Mesothelial cell of epicardium (in vitro differentiated cells): ENCODE results near the gene SPG21. TPM values are rescaled to one million over a fixed set of nuclear protein-coding genes. Genes with fewer than 3 reads are reported as not detected.

ENCODE experiments used
- DNase-seq, 2 experiments: peaks; one replicate each; pipeline ENCODE4 v3.0.0; 2021; ENCODE audit warnings: low spot score in 2 of 2; ENCODE audit not compliant: unreplicated experiment in 2 of 2
- H3K27ac Mint-ChIP-seq: 2 replicates; pipeline ENCODE4 v1.8.0; 2021; ENCODE audit warnings: mixed read lengths
- H3K27me3 Mint-ChIP-seq: 2 replicates; pipeline ENCODE4 v1.8.0; 2021; ENCODE audit warnings: low read depth, mixed read lengths
- H3K36me3 Mint-ChIP-seq: 2 replicates; pipeline ENCODE4 v1.8.0; 2021; ENCODE audit warnings: mixed read lengths
- H3K4me1 Mint-ChIP-seq: 2 replicates; pipeline ENCODE4 v1.8.0; 2021; ENCODE audit warnings: mixed read lengths
- H3K4me3 Mint-ChIP-seq: 2 replicates; pipeline ENCODE4 v1.8.0; 2021; ENCODE audit warnings: mild to moderate bottlenecking, moderate library complexity, mixed read lengths
- H3K9me3 Mint-ChIP-seq: 2 replicates; pipeline ENCODE4 v1.8.0; 2021; ENCODE audit warnings: mixed read lengths
- CTCF ChIP-seq: fragments of 200-600 bp; sonication (generic); IDR thresholded peaks from one replicate; pipeline ENCODE4 v1.5.0; 2021; ENCODE audit warnings: antibody characterized with exemption; ENCODE audit not compliant: unreplicated experiment
- total RNA-seq: library from RNA; stranded (reverse); gene quantifications from 3 replicates; pipeline ENCODE4 v1.2.1, GENCODE V29; 2021

SPG21 gene
- total RNA-seq, 1 donor from 2014 or later: 94.8 TPM

- Mint-ChIP-seq H3K9me3 (no peaks in the 10 kb centered on the region), H3K4me1 (no peaks in the 10 kb centered on the region), H3K27ac (no peak overlapping the region), H3K4me3 (no peak overlapping the region), H3K36me3 (peaks cover 66% of the 10 kb centered on the region), H3K27me3 (no peaks in the 10 kb centered on the region)
- DNase-seq: peak in 1 of 2 experiments; percentile 10
- TF ChIP-seq CTCF: no peak
Observed at GRCh38 chr15:64961013-64961412, 28.7 kb downstream of the SPG21 start.

DNA sequence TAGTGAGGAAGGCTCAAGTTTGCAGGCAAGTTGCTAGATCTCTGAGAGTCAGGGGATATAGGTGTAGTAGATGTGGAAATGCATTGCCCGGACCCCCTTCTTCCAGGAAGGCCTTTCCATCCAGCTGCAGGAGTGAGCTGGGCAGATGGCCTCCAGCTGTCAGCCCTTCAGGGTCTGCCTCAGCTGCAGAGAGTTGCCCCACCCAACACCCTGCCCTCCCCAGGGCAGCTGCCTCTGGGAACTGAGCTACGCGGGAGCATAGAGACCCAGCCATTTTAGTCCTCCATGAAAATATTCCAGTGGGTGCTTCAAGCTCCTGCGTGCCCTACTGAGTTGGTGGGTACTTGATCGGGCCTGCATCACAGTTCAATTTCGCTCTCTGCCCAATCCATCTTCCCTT, 29.6 kb downstream of the SPG21 start:
- H3K27ac Mint-ChIP-seq: no peak overlapping the region
- peaks cover 71% of the 10 kb centered on the region for H3K36me3 Mint-ChIP-seq
- H3K4me3 Mint-ChIP-seq: no peak overlapping the region
- no peak for TF ChIP-seq CTCF
- H3K9me3 Mint-ChIP-seq: no peaks in the 10 kb centered on the region
- no peaks in the 10 kb centered on the region for H3K4me1 Mint-ChIP-seq
- peak in 1 of 2 experiments; percentile 2 for DNase-seq
- H3K27me3 Mint-ChIP-seq: no peaks in the 10 kb centered on the region

DNA sequence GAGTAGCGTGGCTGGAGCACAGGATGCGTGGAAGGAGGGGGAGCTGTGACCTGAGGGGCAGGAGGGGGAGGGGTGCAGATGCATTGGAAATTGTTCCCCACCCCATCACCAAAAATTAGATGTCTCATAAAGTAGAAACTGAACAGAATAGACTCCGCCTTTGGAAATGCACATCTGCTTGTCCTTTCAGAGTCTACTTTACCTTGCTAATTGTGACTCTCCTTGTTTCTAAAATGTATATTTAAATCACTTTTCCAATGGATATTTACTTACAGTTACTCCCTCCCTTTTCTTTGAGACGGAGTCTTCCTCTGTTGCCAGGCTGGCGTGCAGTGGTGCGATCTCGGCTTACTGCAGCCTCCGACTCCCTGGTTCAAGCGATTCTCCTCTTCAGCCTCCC, 30.6 kb downstream of the SPG21 start:
- Mint-ChIP-seq H3K9me3 (peaks cover 10% of the 10 kb centered on the region), H3K27ac (no peak overlapping the region), H3K36me3 (peaks cover 72% of the 10 kb centered on the region), H3K4me1 (no peaks in the 10 kb centered on the region), H3K4me3 (no peak overlapping the region), H3K27me3 (no peaks in the 10 kb centered on the region)
- no peak for TF ChIP-seq CTCF
- no peak for DNase-seq

DNA sequence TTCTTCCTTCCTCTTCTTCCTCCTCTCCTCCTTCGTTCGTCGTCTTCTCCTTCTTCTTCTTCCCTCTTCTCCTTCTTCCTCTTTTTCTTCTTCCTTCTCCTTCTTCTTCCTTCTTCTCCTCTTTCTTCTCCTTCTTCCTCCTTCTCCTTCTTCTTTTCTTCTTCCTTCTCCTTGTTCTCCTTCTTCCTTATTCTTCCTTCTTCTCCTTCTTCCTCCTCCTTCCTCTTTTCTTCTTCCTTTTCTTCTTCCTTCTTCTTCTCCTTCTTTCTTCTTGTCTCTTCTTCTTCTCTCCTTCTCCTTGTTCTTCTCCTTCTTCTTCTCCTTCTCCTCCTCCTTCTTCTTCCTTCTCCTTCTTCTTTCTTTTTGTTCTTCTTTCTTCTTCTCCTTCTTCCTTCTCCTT, 35.3 kb downstream of the SPG21 start:
- Mint-ChIP-seq H3K4me3 (no peak overlapping the region), H3K9me3 (peaks cover 36% of the 10 kb centered on the region), H3K27me3 (no peaks in the 10 kb centered on the region), H3K4me1 (no peaks in the 10 kb centered on the region), H3K27ac (peak overlapping the region; percentile 47), H3K36me3 (peaks cover 48% of the 10 kb centered on the region)
- no peak for DNase-seq
- TF ChIP-seq CTCF: no peak

GRCh38 chr15:64951777-64952418, 37.8 kb downstream of the SPG21 start:
- Mint-ChIP-seq H3K27ac (no peak overlapping the region), H3K4me3 (no peak overlapping the region), H3K4me1 (no peaks in the 10 kb centered on the region), H3K9me3 (peaks cover 36% of the 10 kb centered on the region), H3K36me3 (peaks cover 33% of the 10 kb centered on the region), H3K27me3 (no peaks in the 10 kb centered on the region)
- no peak for TF ChIP-seq CTCF
- DNase-seq: no peak
